HCT116 (cell line): Measurements from ENCODE around the gene TMEM178A. TPM values are rescaled to one million over a fixed set of nuclear protein-coding genes. Genes with fewer than 3 reads are reported as not detected.

ENCODE experiments used
- ATAC-seq: fragments of 200-7000 bp; cut with Tn5 transposase; 2 replicates; pipeline ENCODE4 v1.9.1; 2020; ENCODE audit warnings: mild to moderate bottlenecking, moderate library complexity
- BruUV-seq: library from RNA; stranded (reverse); fragments of 400-500 nt; replicated peaks from 2 replicates; lab custom pipeline; 2021; lab: Mats Ljungman, UMichigan
- CTCF ChIA-PET: fragments of 300-600 bp; sonication (Branson Sonifier 250); formaldehyde crosslinking; loops from one replicate; lab custom pipeline; 2021; ENCODE audit warnings: antibody characterized with exemption; lab: Charles Lee
- POLR2A ChIA-PET: fragments of 300-600, 350-600 bp; sonication (Branson Sonifier 250); formaldehyde crosslinking; loops from one replicate; lab custom pipeline; 2021; ENCODE audit warnings: antibody characterized with exemption; lab: Charles Lee
- RAD21 ChIA-PET, 2 experiments: fragments of 300-600 bp; sonication (Branson Sonifier 250); formaldehyde crosslinking; loops; one replicate each; lab custom pipeline; 2023; ENCODE audit warnings: low total read pairs in 2 of 2; ENCODE audit not compliant: uncharacterized antibody in 2 of 2, unreplicated experiment in 2 of 2, low non-redundant PET in 1 of 2; lab: Charles Lee
- DNase-seq: peaks from one replicate; pipeline ENCODE4 v3.0.0-alpha.2; 2010; ENCODE audit warnings: low read depth, low spot score
- H2AFZ ChIP-seq: fragments of 200-600 bp; shearing (Covaris generic), sonication (generic); 2 replicates; pipeline ENCODE4 v1.6.1; 2017; ENCODE audit warnings: low read depth, mixed run types, mixed read lengths, antibody characterized with exemption, low read length; ENCODE audit not compliant: poor library complexity, severe bottlenecking
- H3K27ac ChIP-seq: 2 replicates; pipeline ENCODE4 v1.5.1; 2012; ENCODE audit warnings: low read depth, low read length
- H3K27me3 ChIP-seq: fragments of 200-600 bp; sonication (generic); 2 replicates; pipeline ENCODE4 v1.6.1; 2016; ENCODE audit warnings: mixed run types, low read length, mixed read lengths; ENCODE audit not compliant: insufficient read depth
- H3K36me3 ChIP-seq, 2 experiments: fragments of 200-500 bp in 1 of 2; fragments of 200-600 bp in 1 of 2; sonication (Bioruptor generic) in 1 of 2; sonication (generic) in 1 of 2; 2 replicates each; pipeline versions ENCODE4 v1.5.1 to v1.6.1; 2014 to 2016; ENCODE audit warnings: low read length in 2 of 2, inconsistent platforms in 1 of 2, mixed read lengths in 1 of 2, mixed run types in 1 of 2; ENCODE audit not compliant: insufficient read depth in 2 of 2, control insufficient read depth in 1 of 2
- H3K4me1 ChIP-seq, 2 experiments: fragments of 200-600 bp in 1 of 2; sonication (generic) in 1 of 2; 2 replicates each; pipeline versions ENCODE4 v1.5.1 to v1.6.1; 2012 to 2017; ENCODE audit warnings: low read length in 2 of 2, inconsistent platforms in 1 of 2, mild to moderate bottlenecking in 1 of 2, mixed read lengths in 1 of 2, mixed run types in 1 of 2, moderate library complexity in 1 of 2; ENCODE audit not compliant: insufficient read depth in 2 of 2, control insufficient read depth in 1 of 2
- H3K4me2 ChIP-seq: fragments of 200-600 bp; sonication (generic); 2 replicates; pipeline ENCODE4 v1.6.1; 2017; ENCODE audit warnings: mixed run types, low read length, mixed read lengths
- H3K4me3 ChIP-seq, 2 experiments: fragments of 200-600 bp in 1 of 2; sonication (generic) in 1 of 2; replicated peaks in 1 of 2; 2 replicates each; pipeline ENCODE4 v1.5.1; 2011 to 2016; ENCODE audit warnings: low read length in 2 of 2, control low read depth in 1 of 2, low read depth in 1 of 2, mild to moderate bottlenecking in 1 of 2, mixed read lengths in 1 of 2, mixed run types in 1 of 2
- H3K79me2 ChIP-seq: fragments of 200-600 bp; sonication (generic); 2 replicates; pipeline ENCODE4 v1.6.1; 2017; ENCODE audit warnings: mild to moderate bottlenecking, mixed run types, low read length, moderate library complexity, mixed read lengths; ENCODE audit not compliant: insufficient read depth
- H3K9ac ChIP-seq: fragments of 200-600 bp; sonication (generic); 2 replicates; pipeline ENCODE4 v1.6.1; 2016; ENCODE audit warnings: low read length, mixed read lengths
- H3K9me2 ChIP-seq: fragments of 200-600 bp; sonication (generic), shearing (Covaris generic); 2 replicates; pipeline ENCODE4 v1.6.1; 2017; ENCODE audit warnings: mixed run types, mild to moderate bottlenecking, moderate library complexity; ENCODE audit not compliant: insufficient read depth
- H3K9me3 ChIP-seq, 2 experiments: fragments of 200-500 bp in 1 of 2; fragments of 200-600 bp in 1 of 2; sonication (Bioruptor generic) in 1 of 2; sonication (generic) in 1 of 2; 2 replicates each; pipeline ENCODE4 v1.6.1; 2014 to 2017; ENCODE audit warnings: low read length in 2 of 2, mixed read lengths in 2 of 2, inconsistent platforms in 1 of 2, low read depth in 1 of 2, mild to moderate bottlenecking in 1 of 2, mixed run types in 1 of 2, moderate library complexity in 1 of 2; ENCODE audit not compliant: control insufficient read depth in 1 of 2, insufficient read depth in 1 of 2
- H4K20me1 ChIP-seq: fragments of 200-600 bp; sonication (generic), shearing (Covaris generic); 2 replicates; pipeline ENCODE4 v1.6.1; 2017; ENCODE audit warnings: mixed run types, mild to moderate bottlenecking, moderate library complexity; ENCODE audit not compliant: insufficient read depth
- ELF1 ChIP-seq: IDR thresholded peaks from 2 replicates; pipeline ENCODE4 v1.6.1; 2012; ENCODE audit warnings: low read depth, borderline replicate concordance
- REST ChIP-seq: IDR thresholded peaks from 2 replicates; pipeline ENCODE4 v1.6.1; 2012; ENCODE audit warnings: low read depth
- intact Hi-C: fragments of 100-400 bp; cut with micrococcal nuclease; formaldehyde crosslinking; loops from 2 replicates; pipeline ENCODE4 v1.10.0; 2022
- total RNA-seq: library from RNA; stranded (reverse); gene quantifications from one replicate; pipeline ENCODE4 v1.2.1, GENCODE V29; 2021; ENCODE audit not compliant: unreplicated experiment

The TMEM178A gene
- total RNA-seq, 1 experiment from 2014 or later = 1.3 TPM

- H3K9ac ChIP-seq = no peak overlapping the region
These were observed 59.1 kb downstream of the TMEM178A start for GRCh38 chr2:39724828-39725144.

More at GRCh38 chr2:39724828-39725144, 59.1 kb downstream of the TMEM178A start:
- no peak overlapping the region for H2AFZ ChIP-seq
- TF ChIP-seq REST (no peak), ELF1 (no peak)
- ATAC-seq = no peak
- no peaks in the 10 kb centered on the region for H3K36me3 ChIP-seq
- BruUV-seq = no TSS peak
- H3K4me2 ChIP-seq = no peak overlapping the region
- H3K9me3 ChIP-seq = no peaks in the 10 kb centered on the region
- ChIA-PET CTCF (no interaction called here), RAD21 (no interaction called here), POLR2A (no interaction called here)
- H4K20me1 ChIP-seq = no peaks in the 10 kb centered on the region
- H3K27ac ChIP-seq = no peak overlapping the region
- DNase-seq = no peak
- H3K79me2 ChIP-seq = no peaks in the 10 kb centered on the region
- intact Hi-C loops = loop anchor here (10.0 kb wide), 1 partner anchor 660 kb away; no protein-coding TSS in a partner anchor
- 0 out of 2 replicates have a peak, but pooled peaks cover 7% of the 10 kb centered on the region for H3K27me3 ChIP-seq
- H3K4me3 ChIP-seq = no peak overlapping the region
- H3K9me2 ChIP-seq = no peaks in the 10 kb centered on the region
- 0 out of 4 replicates have a peak, but pooled peaks cover 0 to 3% of the 10 kb centered on the region in 2 experiments for H3K4me1 ChIP-seq
